ENCODE data around the gene CPPED1. TPM values are rescaled to one million over a fixed set of nuclear protein-coding genes. Genes with fewer than 3 reads are reported as not detected.

Gene CPPED1
- total and polyA plus RNA-seq, 2 experiments from 2014 or later, result 27.2 to 28.6 TPM

DNA sequence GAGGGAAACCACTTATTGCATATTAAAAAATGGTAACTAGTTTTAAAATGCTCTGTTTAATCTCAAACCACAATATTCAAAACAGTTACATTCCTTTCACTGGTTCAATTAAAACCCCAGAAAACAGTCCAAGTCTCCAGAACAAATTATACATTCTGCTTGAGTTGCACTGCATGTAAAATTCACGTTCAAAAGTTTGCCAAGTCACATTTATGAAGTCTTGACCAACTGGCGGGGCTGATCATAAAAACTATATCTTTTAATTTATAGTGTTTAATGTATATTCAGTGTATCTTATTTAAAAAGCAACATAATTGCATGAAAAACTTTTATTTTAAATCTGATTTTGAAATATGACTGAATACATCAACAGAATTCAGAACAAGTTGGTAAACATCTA lies 25.0 kb downstream of the CPPED1 start:
- Histone ChIP-seq H3K27me3 (no peaks in the 10 kb centered on the region), H3K27ac (no peak overlapping the region), H3K4me2 (no peak overlapping the region), H3K4me3 (no peak overlapping the region), H3K36me3 (replicated peaks; ENCODE audit: insufficient read depth, low read depth) (no peaks in the 10 kb centered on the region), H3K4me1 (ENCODE audit: insufficient read depth) (no peaks in the 10 kb centered on the region), H3K9me2 (replicated peaks; ENCODE audit: insufficient read depth) (no peaks in the 10 kb centered on the region), H3K9me3 (ENCODE audit: low read depth) (no peaks in the 10 kb centered on the region), H3K79me2 (peaks cover 6% of the 10 kb centered on the region), H2AFZ (no peak overlapping the region), H4K20me1 (ENCODE audit: insufficient read depth, poor library complexity, severe bottlenecking) (no peaks in the 10 kb centered on the region)
- 92% methylated on average over 2 of the region's 2 CpGs for WGBS (ENCODE audit: low lambda C conversion rate, missing lambda C conversion rate)
- DNase-seq (ENCODE audit: low spot score), result no peak
- TF ChIP-seq EZH2 (IDR thresholded peaks at IDR 0.05; ENCODE audit: borderline replicate concordance), result no peak
- TF ChIP-seq EZH2phosphoT487 (IDR thresholded peaks at IDR 0.05; ENCODE audit: low read depth, severe bottlenecking, unreplicated experiment), result no peak
- TF ChIP-seq, protein P1, sequence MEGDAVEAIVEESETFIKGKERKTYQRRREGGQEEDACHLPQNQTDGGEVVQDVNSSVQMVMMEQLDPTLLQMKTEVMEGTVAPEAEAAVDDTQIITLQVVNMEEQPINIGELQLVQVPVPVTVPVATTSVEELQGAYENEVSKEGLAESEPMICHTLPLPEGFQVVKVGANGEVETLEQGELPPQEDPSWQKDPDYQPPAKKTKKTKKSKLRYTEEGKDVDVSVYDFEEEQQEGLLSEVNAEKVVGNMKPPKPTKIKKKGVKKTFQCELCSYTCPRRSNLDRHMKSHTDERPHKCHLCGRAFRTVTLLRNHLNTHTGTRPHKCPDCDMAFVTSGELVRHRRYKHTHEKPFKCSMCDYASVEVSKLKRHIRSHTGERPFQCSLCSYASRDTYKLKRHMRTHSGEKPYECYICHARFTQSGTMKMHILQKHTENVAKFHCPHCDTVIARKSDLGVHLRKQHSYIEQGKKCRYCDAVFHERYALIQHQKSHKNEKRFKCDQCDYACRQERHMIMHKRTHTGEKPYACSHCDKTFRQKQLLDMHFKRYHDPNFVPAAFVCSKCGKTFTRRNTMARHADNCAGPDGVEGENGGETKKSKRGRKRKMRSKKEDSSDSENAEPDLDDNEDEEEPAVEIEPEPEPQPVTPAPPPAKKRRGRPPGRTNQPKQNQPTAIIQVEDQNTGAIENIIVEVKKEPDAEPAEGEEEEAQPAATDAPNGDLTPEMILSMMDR (IDR thresholded peaks at IDR 0.05; ENCODE audit: poor library complexity), result no peak

DNA sequence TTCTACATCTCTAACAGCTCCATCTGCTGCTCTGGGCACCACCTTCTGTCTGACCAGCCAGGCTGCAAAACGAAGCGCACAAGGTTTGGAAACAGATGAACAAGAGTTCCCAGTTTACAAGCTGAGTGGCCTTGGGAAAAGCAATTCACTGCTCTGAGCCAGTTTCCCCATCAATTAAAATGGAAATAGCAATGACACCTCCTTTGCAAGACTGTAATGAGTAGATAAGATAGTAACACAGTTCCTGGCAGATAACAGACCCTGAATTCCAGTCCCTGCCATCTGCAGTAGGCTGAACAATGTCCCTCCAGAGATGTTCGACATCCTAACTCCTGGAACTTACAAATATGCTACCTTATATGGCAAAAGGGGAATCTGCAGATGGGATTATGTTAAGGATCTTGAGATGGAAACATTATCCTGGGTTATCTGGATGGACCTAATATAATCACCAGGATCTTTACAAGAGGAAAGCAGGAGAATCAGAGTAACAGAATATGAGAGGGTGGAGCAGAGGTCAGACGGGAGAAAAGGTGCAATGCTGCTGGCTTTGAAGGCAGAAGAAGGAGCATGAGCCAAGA lies 27.9 kb downstream of the CPPED1 start:
- no peaks in the 10 kb centered on the region for H3K9me2 ChIP-seq (replicated peaks; ENCODE audit: insufficient read depth)
- no peaks in the 10 kb centered on the region for H4K20me1 ChIP-seq (ENCODE audit: insufficient read depth, poor library complexity, severe bottlenecking)
- no peak overlapping the region for H3K4me3 ChIP-seq
- H3K27me3 ChIP-seq, result no peaks in the 10 kb centered on the region
- no peak overlapping the region for H3K27ac ChIP-seq
- no peaks in the 10 kb centered on the region for H3K4me1 ChIP-seq (ENCODE audit: insufficient read depth)
- H3K4me2 ChIP-seq, result no peak overlapping the region
- H2AFZ ChIP-seq, result no peak overlapping the region
- no peaks in the 10 kb centered on the region for H3K9me3 ChIP-seq (ENCODE audit: low read depth)
- 68% methylated on average over 4 of the region's 4 CpGs for WGBS (ENCODE audit: low lambda C conversion rate, missing lambda C conversion rate)
- no peak for TF ChIP-seq EZH2 (IDR thresholded peaks at IDR 0.05; ENCODE audit: borderline replicate concordance)
- TF ChIP-seq EZH2phosphoT487 (IDR thresholded peaks at IDR 0.05; ENCODE audit: low read depth, severe bottlenecking, unreplicated experiment), result no peak
- TF ChIP-seq, protein P1 (IDR thresholded peaks at IDR 0.05; ENCODE audit: poor library complexity), result no peak
- DNase-seq (ENCODE audit: low spot score), result no peak
- no peaks in the 10 kb centered on the region for H3K36me3 ChIP-seq (replicated peaks; ENCODE audit: insufficient read depth, low read depth)
- no peaks in the 10 kb centered on the region for H3K79me2 ChIP-seq

DNA sequence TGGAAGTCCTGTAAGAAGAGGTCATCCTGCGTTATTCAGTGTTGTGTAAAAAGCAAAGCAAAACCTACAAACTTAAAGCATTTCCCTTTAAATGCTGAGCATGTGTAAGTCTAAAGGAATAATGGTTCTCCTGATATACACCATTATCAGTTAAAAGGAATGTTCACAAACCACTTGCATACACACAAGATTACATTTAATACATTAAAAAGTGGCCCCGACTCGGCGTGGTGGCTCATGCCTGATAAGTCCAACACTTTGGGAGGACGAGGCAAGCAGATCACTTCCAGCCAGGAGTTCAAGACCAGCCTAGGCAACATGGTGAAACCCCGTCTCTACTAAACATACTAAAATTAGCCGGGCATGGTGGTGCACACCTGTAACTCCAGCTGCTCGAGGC lies 30.5 kb downstream of the CPPED1 start:
- 81% methylated on average over 8 of the region's 8 CpGs for WGBS (ENCODE audit: low lambda C conversion rate, missing lambda C conversion rate)
- H3K9me2 ChIP-seq (replicated peaks; ENCODE audit: insufficient read depth), result no peaks in the 10 kb centered on the region
- H3K4me1 ChIP-seq (ENCODE audit: insufficient read depth), result no peaks in the 10 kb centered on the region
- H4K20me1 ChIP-seq (ENCODE audit: insufficient read depth, poor library complexity, severe bottlenecking), result no peaks in the 10 kb centered on the region
- DNase-seq (ENCODE audit: low spot score), result no peak
- H2AFZ ChIP-seq, result no peak overlapping the region
- H3K27ac ChIP-seq, result no peak overlapping the region
- no peak overlapping the region for H3K4me3 ChIP-seq
- no peaks in the 10 kb centered on the region for H3K9me3 ChIP-seq (ENCODE audit: low read depth)
- no peaks in the 10 kb centered on the region for H3K36me3 ChIP-seq (replicated peaks; ENCODE audit: insufficient read depth, low read depth)
- H3K27me3 ChIP-seq, result no peaks in the 10 kb centered on the region
- TF ChIP-seq EZH2 (IDR thresholded peaks at IDR 0.05; ENCODE audit: borderline replicate concordance) (no peak), EZH2phosphoT487 (IDR thresholded peaks at IDR 0.05; ENCODE audit: low read depth, severe bottlenecking, unreplicated experiment) (no peak)
- TF ChIP-seq, protein P1 (IDR thresholded peaks at IDR 0.05; ENCODE audit: poor library complexity), result no peak
- no peak overlapping the region for H3K4me2 ChIP-seq
- no peaks in the 10 kb centered on the region for H3K79me2 ChIP-seq

Data from hepatocyte (in vitro differentiated cells).